Activated CD8-positive, alpha-beta T cell treated with anti-CD3 and anti-CD28 coated beads for 36 hours (primary cell): ENCODE measurements around the gene CNNM1. TPM values are rescaled to one million over a fixed set of nuclear protein-coding genes. Genes with fewer than 3 reads are reported as not detected.

Experiments used
- ATAC-seq: fragments of 200-7000 bp; cut with Tn5 transposase; one replicate; pipeline ENCODE4 v1.10.0; 2021; ENCODE audit warnings: mild to moderate bottlenecking, moderate library complexity
- CTCF ChIA-PET: fragments of 350-600 bp; sonication (Branson Sonifier 250); formaldehyde crosslinking; loops from one replicate; lab custom pipeline; 2021; ENCODE audit warnings: antibody characterized with exemption; lab: Charles Lee
- POLR2A ChIA-PET: fragments of 350-600 bp; sonication (Branson Sonifier 250); formaldehyde crosslinking; loops from one replicate; lab custom pipeline; 2021; ENCODE audit warnings: antibody characterized with exemption; lab: Charles Lee
- DNase-seq: peaks from one replicate; pipeline ENCODE4 v3.0.0-alpha.2; 2020
- H3K27ac Mint-ChIP-seq: one replicate; pipeline ENCODE4 v1.8.0; 2021; ENCODE audit warnings: mild to moderate bottlenecking, mixed read lengths
- H3K27me3 Mint-ChIP-seq: one replicate; pipeline ENCODE4 v1.8.0; 2021; ENCODE audit warnings: mixed read lengths
- H3K36me3 Mint-ChIP-seq: one replicate; pipeline ENCODE4 v1.8.0; 2021; ENCODE audit warnings: low read depth, mixed read lengths
- H3K4me1 Mint-ChIP-seq: one replicate; pipeline ENCODE4 v1.8.0; 2021; ENCODE audit warnings: low read depth, mixed read lengths
- H3K4me3 Mint-ChIP-seq: one replicate; pipeline ENCODE4 v1.8.0; 2021; ENCODE audit warnings: mild to moderate bottlenecking, moderate library complexity, mixed read lengths
- H3K9me3 Mint-ChIP-seq: one replicate; pipeline ENCODE4 v1.8.0; 2021; ENCODE audit warnings: mixed read lengths
- CTCF ChIP-seq: fragments of 200-600 bp; IDR thresholded peaks from one replicate; pipeline ENCODE4 v1.8.0; 2022; ENCODE audit warnings: antibody characterized with exemption, mild to moderate bottlenecking
- intact Hi-C: fragments of 100-400 bp; cut with micrococcal nuclease; formaldehyde crosslinking; loops from one replicate; pipeline ENCODE4 v1.10.0; 2022
- total RNA-seq, 2 experiments: library from RNA; stranded (reverse); gene quantifications; one replicate each; pipeline ENCODE4 v1.2.3, GENCODE V29; 2021

Gene CNNM1
- total RNA-seq, 2 experiments from 2014 or later: 0.83 to 1.2 TPM

GRCh38 chr10:99427566-99428190 is 98.5 kb downstream of the CNNM1 start:
- no peak overlapping the region for H3K27ac Mint-ChIP-seq

GRCh38 chr10:99429517-99430095 is 100.5 kb downstream of the CNNM1 start:
- CTCF ChIA-PET: interaction anchor here (1.6 to 2.0 kb wide), 2 partner anchors 37 to 183 kb away, joined by 5 to 7 read pairs; no protein-coding TSS in a partner anchor

More at GRCh38 chr10:99427566-99428190, 98.5 kb downstream of the CNNM1 start:
- Mint-ChIP-seq H3K4me3 (no peak overlapping the region), H3K4me1 (peaks cover 26% of the 10 kb centered on the region), H3K36me3 (peaks cover 21% of the 10 kb centered on the region), H3K9me3 (no peaks in the 10 kb centered on the region), H3K27me3 (no peaks in the 10 kb centered on the region)
- peak; percentile 7 for DNase-seq
- intact Hi-C loops: no loop called here
- POLR2A ChIA-PET: no interaction called here
- no peak for TF ChIP-seq CTCF
- ATAC-seq: no peak
- CTCF ChIA-PET: no interaction called here

GRCh38 chr10:99430116-99430450 is 100.9 kb downstream of the CNNM1 start:
- ChIA-PET CTCF (interaction anchor here (1.5 to 2.0 kb wide), 3 partner anchors 38 to 302 kb away, joined by 5 to 7 read pairs (median 6); partner anchors contain the start of genes COX15 and CUTC), POLR2A (interaction anchor here (0.9 to 2.8 kb wide), 9 partner anchors 9 to 302 kb away, joined by 3 to 37 read pairs (median 5); partner anchors contain the start of genes COX15, CUTC and SLC25A28)
- ATAC-seq (peak; percentile 3), DNase-seq (no peak)
- no peaks in the 10 kb centered on the region for H3K9me3 Mint-ChIP-seq
- no peak for TF ChIP-seq CTCF
- no peaks in the 10 kb centered on the region for H3K27me3 Mint-ChIP-seq
- peaks cover 17% of the 10 kb centered on the region for H3K36me3 Mint-ChIP-seq
- H3K4me1 Mint-ChIP-seq: peaks cover 30% of the 10 kb centered on the region
- intact Hi-C loops: loop anchor here (2.0 to 10.0 kb wide), 2 partner anchors 125 to 191 kb away; partner anchors contain the start of gene SLC25A28
- peak overlapping the region; percentile 100 for H3K4me3 Mint-ChIP-seq
- H3K27ac Mint-ChIP-seq: peak overlapping the region; percentile 99

More at GRCh38 chr10:99429517-99430095, 100.5 kb downstream of the CNNM1 start:
- Mint-ChIP-seq H3K4me3 (peak overlapping the region; percentile 100), H3K9me3 (no peaks in the 10 kb centered on the region), H3K4me1 (peaks cover 30% of the 10 kb centered on the region), H3K27me3 (no peaks in the 10 kb centered on the region), H3K36me3 (peaks cover 21% of the 10 kb centered on the region), H3K27ac (peak overlapping the region; percentile 99)
- POLR2A ChIA-PET: interaction anchor here (1.0 to 2.8 kb wide), 8 partner anchors 9 to 303 kb away, joined by 3 to 37 read pairs (median 5); partner anchors contain the start of genes COX15, CUTC and SLC25A28
- ATAC-seq (no peak), DNase-seq (no peak)
- TF ChIP-seq CTCF: no peak
- intact Hi-C loops: loop anchor here (2.0 to 10.0 kb wide), 2 partner anchors 125 to 191 kb away; partner anchors contain the start of gene SLC25A28

- peaks cover 15% of the 10 kb centered on the region for H3K36me3 Mint-ChIP-seq
- intact Hi-C loops: loop anchor here (2.0 to 10.0 kb wide), 2 partner anchors 124 to 190 kb away; partner anchors contain the start of gene SLC25A28
- H3K27me3 Mint-ChIP-seq: no peaks in the 10 kb centered on the region
- ChIA-PET POLR2A (interaction anchor here (0.9 to 2.8 kb wide), 10 partner anchors 8 to 302 kb away, joined by 3 to 37 read pairs (median 4); partner anchors contain the start of genes COX15, CUTC and SLC25A28), CTCF (interaction anchor here (1.5 to 2.0 kb wide), 3 partner anchors 38 to 302 kb away, joined by 5 to 7 read pairs (median 6); partner anchors contain the start of genes COX15 and CUTC)
- ATAC-seq (peak; percentile 94), DNase-seq (peak; percentile 99)
- H3K9me3 Mint-ChIP-seq: no peaks in the 10 kb centered on the region
- no peak for TF ChIP-seq CTCF
- H3K4me1 Mint-ChIP-seq: peaks cover 31% of the 10 kb centered on the region
- H3K4me3 Mint-ChIP-seq: peak within 1 kb of the TSS; percentile 100
- peak within 1 kb of the TSS; percentile 99 for H3K27ac Mint-ChIP-seq
Observed at GRCh38 chr10:99430451-99431189, 101.5 kb downstream of the CNNM1 start, which contains the start of gene GOT1. TSS of gene GOT1 (minus strand) at chr10:99430624. CDS start at chr10:99430565, 59 bp downstream.
